Hepatocyte (in vitro differentiated cells): ENCODE measurements around the gene WDR1. TPM values are rescaled to one million over a fixed set of nuclear protein-coding genes. Genes with fewer than 3 reads are reported as not detected.

Experiments used
- DNase-seq: peaks from one replicate; pipeline ENCODE4 v3.0.0-alpha.2; 2016; ENCODE audit warnings: low spot score
- H2AFZ ChIP-seq: fragments of 200-600 bp; sonication (generic); 2 replicates; pipeline ENCODE4 v1.6.0; 2016; ENCODE audit warnings: antibody characterized with exemption, mild to moderate bottlenecking
- H3K27ac ChIP-seq: fragments of 200-600 bp; sonication (generic); 2 replicates; pipeline ENCODE4 v1.5.1; 2016; ENCODE audit warnings: mild to moderate bottlenecking
- H3K27me3 ChIP-seq: fragments of 200-600 bp; sonication (generic); 2 replicates; pipeline ENCODE4 v1.6.1; 2016
- H3K36me3 ChIP-seq: fragments of 200-600 bp; sonication (generic); replicated peaks from 2 replicates; pipeline ENCODE4 v1.5.1; 2016; ENCODE audit warnings: low read depth; ENCODE audit not compliant: insufficient read depth
- H3K4me1 ChIP-seq: fragments of 200-600 bp; sonication (generic); 2 replicates; pipeline ENCODE4 v1.5.1; 2016; ENCODE audit warnings: mild to moderate bottlenecking, moderate library complexity; ENCODE audit not compliant: insufficient read depth
- H3K4me2 ChIP-seq: fragments of 200-600 bp; sonication (generic); 2 replicates; pipeline ENCODE4 v1.6.0; 2016
- H3K4me3 ChIP-seq: fragments of 200-600 bp; sonication (generic); 2 replicates; pipeline ENCODE4 v1.5.1; 2016; ENCODE audit warnings: mild to moderate bottlenecking
- H3K79me2 ChIP-seq: fragments of 200-600 bp; sonication (generic); 2 replicates; pipeline ENCODE4 v1.6.0; 2017; ENCODE audit warnings: mild to moderate bottlenecking
- H3K9me2 ChIP-seq: fragments of 200-600 bp; sonication (generic); replicated peaks from 2 replicates; pipeline ENCODE4 v1.6.0; 2017; ENCODE audit warnings: mild to moderate bottlenecking; ENCODE audit not compliant: insufficient read depth
- H3K9me3 ChIP-seq: fragments of 200-600 bp; sonication (generic); 2 replicates; pipeline ENCODE4 v1.5.1; 2016; ENCODE audit warnings: low read depth, mild to moderate bottlenecking
- H4K20me1 ChIP-seq: fragments of 200-600 bp; sonication (generic); 2 replicates; pipeline ENCODE4 v1.6.0; 2016; ENCODE audit warnings: mild to moderate bottlenecking; ENCODE audit not compliant: insufficient read depth, poor library complexity, severe bottlenecking
- EZH2 ChIP-seq: fragments of 200-600 bp; sonication (generic); IDR thresholded peaks from 2 replicates; pipeline ENCODE4 v1.6.1; 2016; ENCODE audit warnings: antibody characterized with exemption, mild to moderate bottlenecking, borderline replicate concordance
- EZH2phosphoT487 ChIP-seq: fragments of 200-600 bp; sonication (generic); IDR thresholded peaks from one replicate; pipeline ENCODE4 v1.6.1; 2018; ENCODE audit warnings: antibody characterized with exemption, mild to moderate bottlenecking, low read depth, moderate library complexity; ENCODE audit not compliant: unreplicated experiment, severe bottlenecking
- WGBS: methylation state at CpG from one replicate; pipeline ENCODE4 v1.1.6; 2016; ENCODE audit warnings: low lambda C conversion rate; ENCODE audit errors: missing lambda C conversion rate; 5-methylcytosine and 5-hydroxymethylcytosine counted together
- polyA plus RNA-seq: library from polyadenylated mRNA; unstranded; fragments of >200 nt; fragmentation: Nextera tagmentation; extraction: Ambion mirVana; gene quantifications from 2 replicates; pipeline ENCODE4 v1.2.1, GENCODE V29; 2016
- total RNA-seq: library from RNA; depleted of rRNA; stranded (reverse); fragments of >200 nt; gene quantifications from 2 replicates; pipeline ENCODE4 v1.2.3, GENCODE V29; 2014
- TF ChIP-seq, protein P1 (sequence below): fragments of 200-600 bp; sonication (generic); IDR thresholded peaks from 2 replicates; pipeline ENCODE4 v1.5.1; 2016; ENCODE audit warnings: antibody characterized with exemption, mild to moderate bottlenecking; ENCODE audit not compliant: poor library complexity

Gene WDR1
- total and polyA plus RNA-seq, 2 experiments from 2014 or later: 176 to 179 TPM

DNA sequence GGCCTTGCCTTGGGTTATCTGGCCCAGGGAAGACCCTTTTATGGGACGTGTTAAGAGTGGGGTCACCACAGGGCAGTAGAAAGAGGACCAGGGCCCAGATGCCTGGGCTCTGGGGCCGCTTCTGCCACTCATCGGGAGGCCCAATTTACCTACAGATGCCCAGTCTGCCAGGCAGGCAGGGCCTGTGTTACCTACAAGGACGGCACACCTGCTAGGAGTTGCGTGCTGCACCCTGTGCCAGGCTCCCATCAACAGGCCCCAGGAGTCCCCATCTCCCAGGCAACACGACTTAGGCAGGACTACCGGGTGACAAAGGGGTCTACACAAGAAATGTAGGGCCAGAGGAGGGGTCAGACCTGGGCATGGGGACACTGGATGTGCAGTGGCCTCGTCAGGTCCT, 34.6 kb downstream of the WDR1 start:
- TF ChIP-seq EZH2phosphoT487: no peak
- TF ChIP-seq, protein P1, sequence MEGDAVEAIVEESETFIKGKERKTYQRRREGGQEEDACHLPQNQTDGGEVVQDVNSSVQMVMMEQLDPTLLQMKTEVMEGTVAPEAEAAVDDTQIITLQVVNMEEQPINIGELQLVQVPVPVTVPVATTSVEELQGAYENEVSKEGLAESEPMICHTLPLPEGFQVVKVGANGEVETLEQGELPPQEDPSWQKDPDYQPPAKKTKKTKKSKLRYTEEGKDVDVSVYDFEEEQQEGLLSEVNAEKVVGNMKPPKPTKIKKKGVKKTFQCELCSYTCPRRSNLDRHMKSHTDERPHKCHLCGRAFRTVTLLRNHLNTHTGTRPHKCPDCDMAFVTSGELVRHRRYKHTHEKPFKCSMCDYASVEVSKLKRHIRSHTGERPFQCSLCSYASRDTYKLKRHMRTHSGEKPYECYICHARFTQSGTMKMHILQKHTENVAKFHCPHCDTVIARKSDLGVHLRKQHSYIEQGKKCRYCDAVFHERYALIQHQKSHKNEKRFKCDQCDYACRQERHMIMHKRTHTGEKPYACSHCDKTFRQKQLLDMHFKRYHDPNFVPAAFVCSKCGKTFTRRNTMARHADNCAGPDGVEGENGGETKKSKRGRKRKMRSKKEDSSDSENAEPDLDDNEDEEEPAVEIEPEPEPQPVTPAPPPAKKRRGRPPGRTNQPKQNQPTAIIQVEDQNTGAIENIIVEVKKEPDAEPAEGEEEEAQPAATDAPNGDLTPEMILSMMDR: no peak
- TF ChIP-seq EZH2: no peak
- H2AFZ ChIP-seq: no peak overlapping the region
- no peak overlapping the region for H3K4me2 ChIP-seq
- no peaks in the 10 kb centered on the region for H3K9me2 ChIP-seq
- H3K27me3 ChIP-seq: no peaks in the 10 kb centered on the region
- WGBS: over 99% methylated on average over 8 of the region's 8 CpGs
- H3K4me1 ChIP-seq: no peaks in the 10 kb centered on the region
- H3K27ac ChIP-seq: no peak overlapping the region
- no peak for DNase-seq
- no peaks in the 10 kb centered on the region for H3K36me3 ChIP-seq
- H3K4me3 ChIP-seq: no peak overlapping the region
- H4K20me1 ChIP-seq: no peaks in the 10 kb centered on the region
- H3K9me3 ChIP-seq: no peaks in the 10 kb centered on the region
- no peaks in the 10 kb centered on the region for H3K79me2 ChIP-seq

GRCh38 chr4:10081218-10081606, 35.4 kb downstream of the WDR1 start:
- DNase-seq: no peak

DNA sequence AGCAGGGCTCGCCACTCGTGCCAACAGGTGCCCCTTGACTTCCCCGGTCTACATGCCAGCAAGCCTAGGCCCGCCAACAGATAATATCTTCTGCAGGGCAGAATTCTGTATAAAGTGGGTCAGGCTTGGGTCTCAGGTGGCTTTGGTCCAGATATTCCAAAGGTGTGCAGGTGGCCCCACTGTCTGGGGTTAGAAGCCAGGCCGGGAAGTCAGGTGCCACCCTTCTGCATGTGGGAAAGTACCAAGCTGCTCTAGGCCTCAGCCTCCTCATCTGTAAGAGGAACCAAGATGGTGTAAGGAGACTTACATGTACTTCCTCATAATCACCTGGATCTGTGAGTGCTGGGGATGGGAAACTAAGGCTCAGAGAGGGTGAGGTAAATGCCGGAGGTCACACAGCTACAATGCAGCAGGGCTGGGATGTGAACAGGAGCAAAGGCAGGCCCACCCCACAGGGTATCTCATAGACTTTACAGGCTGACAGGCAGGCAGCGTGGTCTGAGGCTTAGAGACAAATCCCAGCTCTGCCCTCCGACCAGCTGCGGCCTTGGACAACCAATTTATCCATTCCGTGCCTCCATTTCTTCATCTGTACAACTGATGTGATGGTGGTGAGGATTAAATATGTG, 35.9 kb downstream of the WDR1 start:
- no peak overlapping the region for H3K27ac ChIP-seq
- no peaks in the 10 kb centered on the region for H4K20me1 ChIP-seq
- H3K9me3 ChIP-seq: no peaks in the 10 kb centered on the region
- H3K9me2 ChIP-seq: no peaks in the 10 kb centered on the region
- H3K4me2 ChIP-seq: no peak overlapping the region
- H3K4me3 ChIP-seq: no peak overlapping the region
- no peaks in the 10 kb centered on the region for H3K79me2 ChIP-seq
- H3K27me3 ChIP-seq: no peaks in the 10 kb centered on the region
- WGBS: 96% methylated on average over 10 of the region's 10 CpGs
- H3K4me1 ChIP-seq: no peaks in the 10 kb centered on the region
- no peak overlapping the region for H2AFZ ChIP-seq
- no peaks in the 10 kb centered on the region for H3K36me3 ChIP-seq
- TF ChIP-seq EZH2 (no peak), EZH2phosphoT487 (no peak)
- TF ChIP-seq, protein P1: no peak
- DNase-seq: no peak

More at GRCh38 chr4:10081218-10081606, 35.4 kb downstream of the WDR1 start:
- H3K79me2 ChIP-seq: no peaks in the 10 kb centered on the region
- H3K27ac ChIP-seq: no peak overlapping the region
- H3K9me3 ChIP-seq: no peaks in the 10 kb centered on the region
- H3K27me3 ChIP-seq: no peaks in the 10 kb centered on the region
- no peaks in the 10 kb centered on the region for H3K36me3 ChIP-seq
- no peak overlapping the region for H3K4me3 ChIP-seq
- no peaks in the 10 kb centered on the region for H4K20me1 ChIP-seq
- WGBS: 97% methylated on average over 12 of the region's 12 CpGs
- no peaks in the 10 kb centered on the region for H3K4me1 ChIP-seq
- H3K9me2 ChIP-seq: no peaks in the 10 kb centered on the region
- H3K4me2 ChIP-seq: no peak overlapping the region
- H2AFZ ChIP-seq: no peak overlapping the region
- TF ChIP-seq EZH2phosphoT487 (no peak), EZH2 (no peak)
- TF ChIP-seq, protein P1: no peak
